ENCODE data around the gene IER5.

IER5 gene

GRCh38 chr1:181077576-181078242 is 10.8 kb upstream of the IER5 start:
- no peak for DNase-seq (ENCODE audit: low read depth)

- DNase-seq (ENCODE audit: low read depth), result no peak
Observed at GRCh38 chr1:181079382-181079781, 9.1 kb upstream of the IER5 start.

GRCh38 chr1:181079920-181080319 is 8.6 kb upstream of the IER5 start:
- DNase-seq (ENCODE audit: low read depth), result no peak

GRCh38 chr1:181080556-181080955 is 7.9 kb upstream of the IER5 start:
- DNase-seq (ENCODE audit: low read depth), result no peak

GRCh38 chr1:181081395-181081794 is 7.1 kb upstream of the IER5 start:
- no peak for DNase-seq (ENCODE audit: low read depth)

- DNase-seq (ENCODE audit: low read depth), result peak; percentile 19
Observed at GRCh38 chr1:181083842-181084605, 4.5 kb upstream of the IER5 start.

- no peak for DNase-seq (ENCODE audit: low read depth)
Observed at GRCh38 chr1:181084606-181084969, 3.9 kb upstream of the IER5 start.

GRCh38 chr1:181086091-181086490 is 2.4 kb upstream of the IER5 start:
- DNase-seq (ENCODE audit: low read depth), result no peak

GRCh38 chr1:181086926-181087325 is 1.6 kb upstream of the IER5 start:
- no peak for DNase-seq (ENCODE audit: low read depth)

GRCh38 chr1:181087400-181087901 is 1.0 kb upstream of the IER5 start:
- DNase-seq (ENCODE audit: low read depth), result no peak

- DNase-seq (ENCODE audit: low read depth), result no peak
Observed at GRCh38 chr1:181089017-181089675, 646 bp downstream of the IER5 start.

GRCh38 chr1:181089676-181090544 is 1.4 kb downstream of the IER5 start:
- DNase-seq (ENCODE audit: low read depth), result peak; percentile 81

- peak; percentile 22 for DNase-seq (ENCODE audit: low read depth)
Observed at GRCh38 chr1:181090641-181091126, 2.2 kb downstream of the IER5 start.

GRCh38 chr1:181091309-181092040 is 3.0 kb downstream of the IER5 start:
- DNase-seq (ENCODE audit: low read depth), result no peak

GRCh38 chr1:181092056-181092455 is 3.6 kb downstream of the IER5 start:
- DNase-seq (ENCODE audit: low read depth), result no peak

- DNase-seq (ENCODE audit: low read depth), result no peak
Observed at GRCh38 chr1:181092883-181093458, 4.5 kb downstream of the IER5 start.

- no peak for DNase-seq (ENCODE audit: low read depth)
Observed at GRCh38 chr1:181094416-181095212, 6.1 kb downstream of the IER5 start.

- DNase-seq (ENCODE audit: low read depth), result no peak
Observed at GRCh38 chr1:181095260-181095659, 6.8 kb downstream of the IER5 start.

GRCh38 chr1:181095763-181096184 is 7.3 kb downstream of the IER5 start:
- DNase-seq (ENCODE audit: low read depth), result no peak

GRCh38 chr1:181097242-181097641 is 8.7 kb downstream of the IER5 start:
- no peak for DNase-seq (ENCODE audit: low read depth)
